DOHH2 (cell line): ENCODE results near the gene RPL36A.

Experiments used
- CTCF ChIP-seq: fragments of 200-600 bp; sonication (generic); IDR thresholded peaks from one replicate; pipeline ENCODE4 v1.5.1; 2014; ENCODE audit warnings: antibody characterized with exemption, mild to moderate bottlenecking, low read depth, low read length; ENCODE audit not compliant: poor library complexity, severe bottlenecking
- EZH2phosphoT487 ChIP-seq: fragments of 200-600 bp; sonication (generic); IDR thresholded peaks from 2 replicates; pipeline ENCODE4 v1.6.1; 2017; ENCODE audit warnings: borderline replicate concordance, mild to moderate bottlenecking, antibody characterized with exemption, low read length, moderate library complexity, mixed read lengths

GRCh38 chrX:101360390-101360789 is 30.4 kb upstream of the RPL36A start:
- TF ChIP-seq EZH2phosphoT487 (no peak), CTCF (no peak)
